ENCODE measurements around the gene PCGF1.

The PCGF1 gene

GRCh38 chr2:74535440-74535965 lies 28.0 kb upstream of the PCGF1 start:
- TF ChIP-seq CTCF (IDR thresholded peaks at IDR 0.05) = no peak
- Histone ChIP-seq H3K4me1 (ENCODE audit: control insufficient read depth in 1 of 2, insufficient read depth in 1 of 2, low read depth in 1 of 2, low read length in 1 of 2) (peaks cover 28 to 36% of the 10 kb centered on the region in 2 experiments), H3K27ac (no peak overlapping the region), H3K36me3 (peaks cover 21% of the 10 kb centered on the region), H3K4me3 (ENCODE audit: low read depth in 1 of 2, low read length in 1 of 2) (no peak overlapping the region), H3K27me3 (no peaks in the 10 kb centered on the region), H3K9me3 (no peaks in the 10 kb centered on the region)

GRCh38 chr2:74534411-74534810 lies 26.9 kb upstream of the PCGF1 start:
- H3K4me3 ChIP-seq (ENCODE audit: low read depth in 1 of 2, low read length in 1 of 2) = no peak overlapping the region
- H3K9me3 ChIP-seq = no peaks in the 10 kb centered on the region
- H3K27me3 ChIP-seq = no peaks in the 10 kb centered on the region
- TF ChIP-seq CTCF (IDR thresholded peaks at IDR 0.05) = no peak
- no peak overlapping the region for H3K27ac ChIP-seq
- peaks cover 21% of the 10 kb centered on the region for H3K36me3 ChIP-seq
- H3K4me1 ChIP-seq (ENCODE audit: control insufficient read depth in 1 of 2, insufficient read depth in 1 of 2, low read depth in 1 of 2, low read length in 1 of 2) = peaks cover 29 to 32% of the 10 kb centered on the region in 2 experiments

GRCh38 chr2:74533464-74533863 lies 26.0 kb upstream of the PCGF1 start:
- no peak overlapping the region for H3K4me3 ChIP-seq (ENCODE audit: low read depth in 1 of 2, low read length in 1 of 2)
- H3K27me3 ChIP-seq = no peaks in the 10 kb centered on the region
- H3K4me1 ChIP-seq (ENCODE audit: control insufficient read depth in 1 of 2, insufficient read depth in 1 of 2, low read depth in 1 of 2, low read length in 1 of 2) = peaks cover 28 to 31% of the 10 kb centered on the region in 2 experiments
- no peak for TF ChIP-seq CTCF (IDR thresholded peaks at IDR 0.05)
- no peaks in the 10 kb centered on the region for H3K9me3 ChIP-seq
- H3K27ac ChIP-seq = no peak overlapping the region
- H3K36me3 ChIP-seq = peaks cover 21% of the 10 kb centered on the region

- Histone ChIP-seq H3K4me1 (ENCODE audit: control insufficient read depth in 1 of 2, insufficient read depth in 1 of 2, low read depth in 1 of 2, low read length in 1 of 2) (peaks cover 32 to 33% of the 10 kb centered on the region in 2 experiments), H3K4me3 (ENCODE audit: low read depth in 1 of 2, low read length in 1 of 2) (no peak overlapping the region), H3K27ac (no peak overlapping the region), H3K36me3 (peaks cover 28% of the 10 kb centered on the region), H3K27me3 (no peaks in the 10 kb centered on the region), H3K9me3 (no peaks in the 10 kb centered on the region)
- TF ChIP-seq CTCF (IDR thresholded peaks at IDR 0.05) = no peak
Observed at GRCh38 chr2:74532222-74532621, 24.7 kb upstream of the PCGF1 start.

GRCh38 chr2:74531666-74532065 lies 24.2 kb upstream of the PCGF1 start:
- no peak for TF ChIP-seq CTCF (IDR thresholded peaks at IDR 0.05)
- Histone ChIP-seq H3K4me1 (ENCODE audit: control insufficient read depth in 1 of 2, insufficient read depth in 1 of 2, low read depth in 1 of 2, low read length in 1 of 2) (peaks cover 32 to 33% of the 10 kb centered on the region in 2 experiments), H3K27ac (no peak overlapping the region), H3K36me3 (peaks cover 33% of the 10 kb centered on the region), H3K9me3 (no peaks in the 10 kb centered on the region), H3K27me3 (no peaks in the 10 kb centered on the region), H3K4me3 (ENCODE audit: low read depth in 1 of 2, low read length in 1 of 2) (no peak overlapping the region)

Data from neutrophil (primary cell).